Measurements from ENCODE around the gene FN1.

Gene FN1

GRCh38 chr2:215415218-215415617, 20.6 kb downstream of the FN1 start:
- no peaks in the 10 kb centered on the region; the same call in 1 of the 2 replicates for H3K4me1 ChIP-seq (ENCODE audit: insufficient read depth, low read length)
- no peak overlapping the region for H3K9ac ChIP-seq (ENCODE audit: low read depth, low read length)
- no peaks in the 10 kb centered on the region for H4K20me1 ChIP-seq (ENCODE audit: insufficient read depth, low read length)
- no peaks in the 10 kb centered on the region for H3K9me3 ChIP-seq (ENCODE audit: insufficient read depth, low read length, severe bottlenecking)
- no peak overlapping the region for H3K27ac ChIP-seq (ENCODE audit: low read length)
- no peak for ATAC-seq (ENCODE audit: insufficient read depth, low read depth)
- no peak for DNase-seq
- no peaks in the 10 kb centered on the region for H3K36me3 ChIP-seq (ENCODE audit: insufficient read depth, low read length)
- no peak overlapping the region for H2AFZ ChIP-seq (ENCODE audit: low read depth, low read length)
- H3K79me2 ChIP-seq (ENCODE audit: insufficient read depth, low read length): no peaks in the 10 kb centered on the region
- TF ChIP-seq CTCF (IDR thresholded peaks at IDR 0.05; ENCODE audit: borderline replicate concordance, extremely low read depth, low read length, poor library complexity, severe bottlenecking) (no peak), EZH2 (IDR thresholded peaks at IDR 0.05; ENCODE audit: borderline replicate concordance, low read depth, low read length, severe bottlenecking) (no peak)
- H3K4me2 ChIP-seq (ENCODE audit: insufficient read depth, low read length): no peak overlapping the region
- no peak overlapping the region for H3K4me3 ChIP-seq (ENCODE audit: low read depth in 1 of 2, low read length in 2 of 2)
- no peaks in the 10 kb centered on the region for H3K27me3 ChIP-seq (ENCODE audit: insufficient read depth, low read length, poor library complexity)

GRCh38 chr2:215414674-215415073, 21.2 kb downstream of the FN1 start:
- no peak overlapping the region for H3K4me2 ChIP-seq (ENCODE audit: insufficient read depth, low read length)
- ATAC-seq (ENCODE audit: insufficient read depth, low read depth) (no peak), DNase-seq (no peak)
- no peaks in the 10 kb centered on the region for H3K36me3 ChIP-seq (ENCODE audit: insufficient read depth, low read length)
- no peaks in the 10 kb centered on the region for H3K27me3 ChIP-seq (ENCODE audit: insufficient read depth, low read length, poor library complexity)
- H3K79me2 ChIP-seq (ENCODE audit: insufficient read depth, low read length): no peaks in the 10 kb centered on the region
- H3K4me3 ChIP-seq (ENCODE audit: low read depth in 1 of 2, low read length in 2 of 2): no peak overlapping the region
- no peak overlapping the region for H3K9ac ChIP-seq (ENCODE audit: low read depth, low read length)
- TF ChIP-seq EZH2 (IDR thresholded peaks at IDR 0.05; ENCODE audit: borderline replicate concordance, low read depth, low read length, severe bottlenecking) (no peak), CTCF (IDR thresholded peaks at IDR 0.05; ENCODE audit: borderline replicate concordance, extremely low read depth, low read length, poor library complexity, severe bottlenecking) (no peak)
- H3K27ac ChIP-seq (ENCODE audit: low read length): no peak overlapping the region
- H3K9me3 ChIP-seq (ENCODE audit: insufficient read depth, low read length, severe bottlenecking): no peaks in the 10 kb centered on the region
- peaks cover 3% of the 10 kb centered on the region for H3K4me1 ChIP-seq (ENCODE audit: insufficient read depth, low read length)
- H2AFZ ChIP-seq (ENCODE audit: low read depth, low read length): no peak overlapping the region
- H4K20me1 ChIP-seq (ENCODE audit: insufficient read depth, low read length): no peaks in the 10 kb centered on the region

- H3K27ac ChIP-seq (ENCODE audit: low read length): no peak overlapping the region
- H3K4me3 ChIP-seq (ENCODE audit: low read depth in 1 of 2, low read length in 2 of 2): no peak overlapping the region
- no peak overlapping the region for H3K9ac ChIP-seq (ENCODE audit: low read depth, low read length)
- no peaks in the 10 kb centered on the region for H3K36me3 ChIP-seq (ENCODE audit: insufficient read depth, low read length)
- ATAC-seq (ENCODE audit: insufficient read depth, low read depth): no peak
- H3K4me1 ChIP-seq (ENCODE audit: insufficient read depth, low read length): peaks cover 10% of the 10 kb centered on the region
- H2AFZ ChIP-seq (ENCODE audit: low read depth, low read length): no peak overlapping the region
- no peaks in the 10 kb centered on the region for H3K27me3 ChIP-seq (ENCODE audit: insufficient read depth, low read length, poor library complexity)
- H4K20me1 ChIP-seq (ENCODE audit: insufficient read depth, low read length): no peaks in the 10 kb centered on the region
- no peak for DNase-seq
- no peak overlapping the region for H3K4me2 ChIP-seq (ENCODE audit: insufficient read depth, low read length)
- H3K9me3 ChIP-seq (ENCODE audit: insufficient read depth, low read length, severe bottlenecking): no peaks in the 10 kb centered on the region
- no peak for TF ChIP-seq EZH2 (IDR thresholded peaks at IDR 0.05; ENCODE audit: borderline replicate concordance, low read depth, low read length, severe bottlenecking)
- no peak for TF ChIP-seq CTCF (IDR thresholded peaks at IDR 0.05; ENCODE audit: borderline replicate concordance, extremely low read depth, low read length, poor library complexity, severe bottlenecking)
- no peaks in the 10 kb centered on the region for H3K79me2 ChIP-seq (ENCODE audit: insufficient read depth, low read length)
These were observed 21.9 kb downstream of the FN1 start for GRCh38 chr2:215413974-215414373.

- Histone ChIP-seq H3K36me3 (ENCODE audit: insufficient read depth, low read length) (no peaks in the 10 kb centered on the region), H3K4me2 (ENCODE audit: insufficient read depth, low read length) (no peak overlapping the region), H4K20me1 (ENCODE audit: insufficient read depth, low read length) (no peaks in the 10 kb centered on the region), H3K4me3 (ENCODE audit: low read depth in 1 of 2, low read length in 2 of 2) (no peak overlapping the region), H3K9me3 (ENCODE audit: insufficient read depth, low read length, severe bottlenecking) (no peaks in the 10 kb centered on the region), H3K27me3 (ENCODE audit: insufficient read depth, low read length, poor library complexity) (no peaks in the 10 kb centered on the region), H2AFZ (ENCODE audit: low read depth, low read length) (no peak overlapping the region), H3K4me1 (ENCODE audit: insufficient read depth, low read length) (peaks cover 16% of the 10 kb centered on the region), H3K79me2 (ENCODE audit: insufficient read depth, low read length) (no peaks in the 10 kb centered on the region), H3K27ac (ENCODE audit: low read length) (no peak overlapping the region), H3K9ac (ENCODE audit: low read depth, low read length) (no peak overlapping the region)
- TF ChIP-seq EZH2 (IDR thresholded peaks at IDR 0.05; ENCODE audit: borderline replicate concordance, low read depth, low read length, severe bottlenecking) (no peak), CTCF (IDR thresholded peaks at IDR 0.05; ENCODE audit: borderline replicate concordance, extremely low read depth, low read length, poor library complexity, severe bottlenecking) (no peak)
- DNase-seq: no peak
- ATAC-seq (ENCODE audit: insufficient read depth, low read depth): no peak
These were observed 22.4 kb downstream of the FN1 start for GRCh38 chr2:215413484-215413777.
